Right lobe of liver (tissue), 6 donors: ENCODE measurements around the gene SEPTIN2. TPM values are rescaled to one million over a fixed set of nuclear protein-coding genes. Genes with fewer than 3 reads are reported as not detected.
"Not testable (repeated sequence)": the region's sequence is repeated elsewhere in the genome, so short reads cannot be mapped to it uniquely, and the experiment has no call there.

Experiments
- ATAC-seq, 4 donors: fragments of 200-7000 bp; cut with Tn5 transposase; one replicate each; pipeline ENCODE4 v1.9.1; 2020; ENCODE audit warnings: mild to moderate bottlenecking in 4 of 4, moderate library complexity in 4 of 4
- DNase-seq, 3 donors: peaks; one replicate each; pipeline ENCODE4 v3.0.0-alpha.2; 2020
- H3K27ac ChIP-seq, 3 donors: fragments of 200-600 bp; one replicate each; pipeline ENCODE4 v1.8.0; 2022
- H3K27me3 ChIP-seq, 2 donors: fragments of 200-600 bp; one replicate each; pipeline ENCODE4 v1.8.0; 2022
- H3K36me3 ChIP-seq, 4 donors: fragments of 200-600 bp; sonication (generic) in 1 of 4; one replicate each; pipeline versions ENCODE4 v1.5.1 to v1.8.0; 2017 to 2022; ENCODE audit warnings: control low read depth in 1 of 4
- H3K4me1 ChIP-seq, 4 donors: fragments of 200-600 bp; sonication (generic) in 1 of 4; one replicate each; pipeline versions ENCODE4 v1.5.1 to v1.8.0; 2017 to 2022; ENCODE audit warnings: control low read depth in 1 of 4
- H3K4me3 ChIP-seq, 3 donors: fragments of 200-600 bp; one replicate each; pipeline ENCODE4 v1.8.0; 2022
- H3K9me3 ChIP-seq, 4 donors: fragments of 200-600 bp; sonication (generic) in 1 of 4; one replicate each; pipeline versions ENCODE4 v1.5.1 to v1.8.0; 2017 to 2022; ENCODE audit warnings: control low read depth in 1 of 4
- POLR2A ChIP-seq: fragments of 450-650 bp; IDR thresholded peaks from one replicate; pipeline ENCODE4 v1.6.1; 2017; ENCODE audit warnings: antibody characterized with exemption, mild to moderate bottlenecking
- WGBS: methylation state at CpG from one replicate; pipeline ENCODE4 v1.1.6; 2018; ENCODE audit warnings: low coverage, low lambda C conversion rate; ENCODE audit not compliant: insufficient coverage; ENCODE audit errors: missing lambda C conversion rate; 5-methylcytosine and 5-hydroxymethylcytosine counted together
- intact Hi-C, 2 donors: fragments of 100-400 bp; cut with DNase I; formaldehyde crosslinking; loops; one replicate each; pipeline versions ENCODE4 v1.11.2 to v1.14.1; 2022
- total RNA-seq, 6 experiments: library from RNA; depleted of rRNA in 2 of 6; stranded (reverse); fragments of >200 nt in 2 of 6; fragmentation: NEBNext Ultra II Directional in 3 of 6; extraction: Animal tissue kit (Norgen Biotek cat#: 25700) in 3 of 6; gene quantifications; one replicate each; pipeline versions ENCODE4 v1.1.0 to v1.2.4, GENCODE V29; 2016 to 2023
- TF ChIP-seq, protein P1 (sequence below), 4 donors: fragments of 200-600 bp in 3 of 4; fragments of 450-650 bp in 1 of 4; IDR thresholded peaks; one replicate each; pipeline versions ENCODE4 v1.5.1 to v1.8.0; 2016 to 2022; ENCODE audit warnings: antibody characterized with exemption in 4 of 4, mild to moderate bottlenecking in 2 of 4
- donor health status: DM: no; HTN: yes; CAD: no.
- donor health status: DM: no; HTN: no; CAD: no.
- donor health status: DM: no; HTN: no; CAD: no.
- donor health status: DM: no; HTN: yes; CAD: no.
- donor health status: DM: no; HTN: yes; CAD: no.

SEPTIN2 gene
- total RNA-seq, 6 experiments from 2014 or later: 66.6 to 97.9 (median 86.2) TPM

DNA sequence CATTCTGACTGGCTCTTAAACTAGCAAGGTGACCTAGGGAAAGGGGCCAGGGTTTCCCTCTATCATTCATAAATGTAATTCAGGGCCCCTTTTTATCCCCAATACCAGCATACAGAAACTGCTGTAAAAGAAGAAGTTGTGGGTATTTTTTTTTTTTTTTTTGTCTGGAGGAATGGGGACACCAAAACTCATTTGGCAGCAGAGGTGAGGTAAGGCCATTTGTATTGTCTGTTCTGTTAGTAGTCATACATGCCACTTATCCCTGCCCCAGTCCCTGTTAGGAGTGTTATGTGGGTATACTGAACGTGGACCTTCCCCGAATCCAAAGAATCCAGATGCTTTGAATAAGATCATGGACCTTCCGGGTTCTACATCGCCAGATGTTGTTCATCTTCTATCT, 1.7 kb downstream of the SEPTIN2 start:
- ATAC-seq: no peak
- no peaks in the 10 kb centered on the region for H3K9me3 ChIP-seq
- no peak for DNase-seq
- H3K27me3 ChIP-seq: no peaks in the 10 kb centered on the region
- H3K27ac ChIP-seq: peak overlapping the region; percentile 81 to 98 (median 92)
- TF ChIP-seq, protein P1, sequence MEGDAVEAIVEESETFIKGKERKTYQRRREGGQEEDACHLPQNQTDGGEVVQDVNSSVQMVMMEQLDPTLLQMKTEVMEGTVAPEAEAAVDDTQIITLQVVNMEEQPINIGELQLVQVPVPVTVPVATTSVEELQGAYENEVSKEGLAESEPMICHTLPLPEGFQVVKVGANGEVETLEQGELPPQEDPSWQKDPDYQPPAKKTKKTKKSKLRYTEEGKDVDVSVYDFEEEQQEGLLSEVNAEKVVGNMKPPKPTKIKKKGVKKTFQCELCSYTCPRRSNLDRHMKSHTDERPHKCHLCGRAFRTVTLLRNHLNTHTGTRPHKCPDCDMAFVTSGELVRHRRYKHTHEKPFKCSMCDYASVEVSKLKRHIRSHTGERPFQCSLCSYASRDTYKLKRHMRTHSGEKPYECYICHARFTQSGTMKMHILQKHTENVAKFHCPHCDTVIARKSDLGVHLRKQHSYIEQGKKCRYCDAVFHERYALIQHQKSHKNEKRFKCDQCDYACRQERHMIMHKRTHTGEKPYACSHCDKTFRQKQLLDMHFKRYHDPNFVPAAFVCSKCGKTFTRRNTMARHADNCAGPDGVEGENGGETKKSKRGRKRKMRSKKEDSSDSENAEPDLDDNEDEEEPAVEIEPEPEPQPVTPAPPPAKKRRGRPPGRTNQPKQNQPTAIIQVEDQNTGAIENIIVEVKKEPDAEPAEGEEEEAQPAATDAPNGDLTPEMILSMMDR (IDR thresholded peaks at IDR 0.05): no peak
- TF ChIP-seq POLR2A: no peak
- H3K4me1 ChIP-seq: peaks cover 0 to 68% (median 20%) of the 10 kb centered on the region in 4 donors
- no peaks in the 10 kb centered on the region for H3K36me3 ChIP-seq
- intact Hi-C loops: no loop called here
- peak overlapping the region; percentile 85 to 96 (median 90) for H3K4me3 ChIP-seq
- WGBS: 52% methylated on average over 4 of the region's 4 CpGs

DNA sequence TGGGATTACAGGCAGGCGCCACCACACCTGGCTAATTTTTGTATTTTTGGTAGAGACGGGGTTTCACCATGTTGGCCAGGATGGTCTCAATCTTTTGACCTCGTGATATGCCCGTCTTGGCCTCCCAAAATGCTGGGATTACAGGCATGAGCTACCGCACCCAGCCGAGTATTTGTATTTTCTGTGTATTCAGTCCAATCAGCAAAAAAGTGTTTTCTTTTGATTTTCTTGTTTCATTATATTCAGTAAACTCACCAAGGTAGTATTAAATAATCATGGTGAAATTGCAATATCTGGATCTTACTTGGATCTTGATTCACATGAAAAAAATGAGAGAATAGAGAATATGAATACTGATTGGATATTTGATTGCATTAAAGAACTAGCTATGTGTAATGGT, 3.1 kb downstream of the SEPTIN2 start:
- ATAC-seq, H3K9me3 ChIP-seq, DNase-seq, intact Hi-C loops, H3K27me3 ChIP-seq, H3K27ac ChIP-seq, H3K4me3 ChIP-seq, H3K36me3 ChIP-seq: not testable (repeated sequence)
- 65% methylated on average over 6 of the region's 6 CpGs for WGBS
- peaks cover 0 to 57% (median 17%) of the 10 kb centered on the region in 4 donors for H3K4me1 ChIP-seq

DNA sequence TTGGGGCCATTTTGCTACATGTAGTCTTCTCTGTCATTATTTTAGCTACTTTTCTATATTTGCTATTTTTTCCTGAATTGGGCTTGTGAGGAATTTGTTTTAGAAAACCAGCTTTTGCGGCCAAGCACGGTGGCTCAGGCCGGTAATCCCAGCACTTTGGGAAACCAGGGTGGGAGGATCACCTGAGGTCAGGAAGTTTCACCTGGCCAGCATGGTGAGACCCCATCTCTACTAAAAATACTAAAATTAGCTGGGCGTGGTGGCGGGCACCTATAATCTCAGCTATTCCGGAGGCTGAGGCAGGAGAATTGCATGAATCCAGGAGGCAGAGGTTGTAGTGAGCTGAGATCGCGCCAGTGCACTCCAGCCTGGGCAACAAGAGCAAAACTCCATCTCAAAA, 4.7 kb downstream of the SEPTIN2 start:
- WGBS: 95% methylated on average over 8 of the region's 8 CpGs
- TF ChIP-seq, protein P1 (IDR thresholded peaks at IDR 0.05): no peak
- TF ChIP-seq POLR2A: no peak
- Histone ChIP-seq H3K9me3 (no peaks in the 10 kb centered on the region), H3K4me1 (peaks cover 0 to 52% (median 16%) of the 10 kb centered on the region in 4 donors), H3K27me3 (no peaks in the 10 kb centered on the region), H3K27ac (no peak overlapping the region), H3K36me3 (peaks cover 0 to 5% (median 0%) of the 10 kb centered on the region in 4 donors), H3K4me3 (no peak overlapping the region)
- intact Hi-C loops: no loop called here
- DNase-seq (no peak), ATAC-seq (no peak)

DNA sequence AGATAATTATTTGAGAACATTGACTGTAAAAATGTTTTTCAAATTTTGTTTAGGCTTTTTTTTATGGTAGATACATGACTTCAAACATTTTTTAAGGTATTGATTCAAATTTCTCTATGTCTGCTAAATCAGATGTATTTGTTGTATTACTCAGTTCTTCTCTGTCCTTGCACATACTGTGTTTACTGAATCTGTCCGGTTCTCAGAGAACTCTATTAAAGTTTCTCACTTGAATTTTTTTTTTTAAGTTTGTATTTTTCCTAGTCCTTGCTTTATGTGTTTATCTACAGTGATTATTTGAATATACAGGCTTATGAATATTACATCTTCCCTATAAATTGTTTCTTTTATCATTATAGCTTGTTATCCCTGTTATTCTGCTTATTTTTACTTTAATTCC, 5.3 kb downstream of the SEPTIN2 start:
- TF ChIP-seq POLR2A: no peak
- TF ChIP-seq, protein P1 (IDR thresholded peaks at IDR 0.05): no peak
- ATAC-seq: no peak
- H3K27ac ChIP-seq: no peak overlapping the region
- 9% methylated on average over 1 of the region's 1 CpG for WGBS
- no peak for DNase-seq
- peaks cover 0 to 5% (median 0%) of the 10 kb centered on the region in 4 donors for H3K36me3 ChIP-seq
- peaks cover 0 to 52% (median 16%) of the 10 kb centered on the region in 4 donors for H3K4me1 ChIP-seq
- H3K4me3 ChIP-seq: no peak overlapping the region
- no peaks in the 10 kb centered on the region for H3K9me3 ChIP-seq
- intact Hi-C loops: no loop called here
- no peaks in the 10 kb centered on the region for H3K27me3 ChIP-seq

DNA sequence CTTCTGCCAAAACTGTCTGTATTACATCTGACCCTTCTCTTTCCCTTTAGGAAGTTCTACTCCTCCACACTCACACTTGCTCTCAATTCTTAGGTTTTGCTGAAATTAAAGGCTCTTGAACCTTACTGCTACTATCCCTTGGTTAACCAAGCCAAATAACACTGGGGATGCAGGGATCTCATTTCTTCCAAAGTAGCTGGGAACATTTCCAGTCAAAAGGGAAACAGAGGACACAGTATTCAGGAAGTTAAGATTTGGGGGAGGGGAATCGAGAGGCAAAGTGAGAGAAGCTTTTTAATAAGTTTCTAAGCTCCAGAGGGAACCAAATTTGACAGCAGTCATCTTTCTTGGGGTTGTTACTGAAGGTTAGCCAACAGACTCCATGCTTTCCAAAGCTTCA, 6.2 kb downstream of the SEPTIN2 start:
- WGBS: 55% methylated on average over 1 of the region's 1 CpG
- ATAC-seq: peak in 1 of 4 donors; percentile 17
- no peaks in the 10 kb centered on the region for H3K9me3 ChIP-seq
- peaks cover 0 to 52% (median 16%) of the 10 kb centered on the region in 4 donors for H3K4me1 ChIP-seq
- TF ChIP-seq, protein P1 (IDR thresholded peaks at IDR 0.05): no peak
- no peak for TF ChIP-seq POLR2A
- H3K27me3 ChIP-seq: no peaks in the 10 kb centered on the region
- no peak overlapping the region for H3K4me3 ChIP-seq
- intact Hi-C loops: no loop called here
- H3K27ac ChIP-seq: no peak overlapping the region
- no peak for DNase-seq
- peaks cover 0 to 10% (median 0%) of the 10 kb centered on the region in 4 donors for H3K36me3 ChIP-seq
